ENCODE results near the gene OSMR.
"Not testable (repeated sequence)": the region's sequence is repeated elsewhere in the genome, so short reads cannot be mapped to it uniquely, and the experiment has no call there.

The OSMR gene

GRCh38 chr5:38831909-38832308 lies 13.9 kb upstream of the OSMR start:
- no peak for DNase-seq

DNA sequence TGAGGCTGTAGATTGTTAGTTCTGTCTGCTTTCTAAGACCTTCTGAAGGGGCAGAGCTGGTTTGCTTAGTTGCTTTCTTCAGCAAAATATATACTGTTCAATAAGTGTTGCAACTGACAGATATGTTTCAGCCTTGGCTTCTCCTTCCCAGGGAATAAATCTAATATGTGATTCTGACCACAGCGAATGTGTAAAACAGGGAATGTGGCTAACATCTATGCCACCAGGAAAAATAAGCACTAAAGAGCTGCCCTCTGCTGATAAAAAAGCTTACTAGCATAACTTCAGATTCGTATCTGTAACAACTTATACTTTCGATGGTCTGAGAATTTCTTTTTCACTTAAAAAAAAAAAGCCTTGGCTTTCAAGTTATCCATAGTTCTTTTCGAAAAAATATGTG lies 13.0 kb upstream of the OSMR start:
- DNase-seq: no peak

- no peak for DNase-seq
Measured at GRCh38 chr5:38835887-38836286, 9.9 kb upstream of the OSMR start.

DNA sequence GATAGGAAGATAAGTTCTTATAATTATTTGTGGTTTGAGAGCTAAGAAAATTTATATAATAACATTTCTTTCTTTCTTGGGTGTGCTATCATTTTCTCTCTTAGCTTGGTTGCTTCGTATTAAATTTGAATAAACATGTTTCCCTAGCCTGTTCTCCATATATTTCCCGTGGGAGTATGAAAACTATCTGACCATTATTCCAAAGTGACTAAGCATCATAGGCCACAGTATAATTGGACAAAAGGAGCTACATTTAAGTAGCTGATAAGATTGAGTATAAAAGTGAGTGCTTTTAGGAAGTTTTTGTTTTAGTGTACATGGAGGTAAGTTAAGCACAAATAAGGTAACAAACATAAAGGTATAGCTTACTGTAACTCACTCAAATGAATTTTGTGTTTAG lies 8.4 kb upstream of the OSMR start:
- DNase-seq: no peak

DNA sequence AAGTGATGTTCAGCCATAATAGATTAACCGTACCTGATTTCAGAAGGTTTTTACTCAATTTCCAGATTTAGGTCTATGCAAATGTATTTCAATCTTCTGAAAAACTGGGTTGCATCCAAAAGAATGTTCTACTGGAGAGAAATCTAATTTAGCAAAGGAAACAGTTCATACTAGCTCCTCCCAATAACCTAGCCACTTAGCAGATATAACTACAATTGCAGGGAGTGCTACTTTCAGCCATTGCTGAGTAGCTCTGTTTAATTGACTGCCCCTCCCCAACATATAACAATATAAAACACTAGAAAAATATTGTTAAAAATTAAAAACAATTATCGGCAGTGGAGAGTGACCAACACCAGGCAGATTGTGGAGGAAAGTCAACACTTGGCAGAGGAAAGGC lies 7.9 kb upstream of the OSMR start:
- DNase-seq: no peak

DNA sequence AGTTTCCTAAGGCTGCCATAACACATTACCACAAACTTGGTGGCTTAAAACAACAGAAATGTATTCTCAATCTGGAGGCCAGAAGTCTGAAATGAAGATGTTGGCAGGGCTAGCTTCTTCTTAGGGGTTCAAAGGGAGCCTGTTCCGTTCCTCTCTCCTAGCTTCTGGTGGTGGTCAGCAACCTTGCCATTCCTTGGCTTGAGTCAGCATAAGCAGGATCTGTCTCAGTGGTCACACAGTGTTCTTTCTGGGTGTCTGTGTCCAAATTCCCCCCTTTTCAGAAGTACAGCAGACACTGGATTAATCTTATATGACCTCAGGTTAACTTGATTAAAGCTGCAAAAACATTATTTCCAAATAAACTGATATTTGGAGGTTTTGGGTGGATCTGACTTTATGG lies 2.1 kb upstream of the OSMR start:
- DNase-seq: no peak

DNA sequence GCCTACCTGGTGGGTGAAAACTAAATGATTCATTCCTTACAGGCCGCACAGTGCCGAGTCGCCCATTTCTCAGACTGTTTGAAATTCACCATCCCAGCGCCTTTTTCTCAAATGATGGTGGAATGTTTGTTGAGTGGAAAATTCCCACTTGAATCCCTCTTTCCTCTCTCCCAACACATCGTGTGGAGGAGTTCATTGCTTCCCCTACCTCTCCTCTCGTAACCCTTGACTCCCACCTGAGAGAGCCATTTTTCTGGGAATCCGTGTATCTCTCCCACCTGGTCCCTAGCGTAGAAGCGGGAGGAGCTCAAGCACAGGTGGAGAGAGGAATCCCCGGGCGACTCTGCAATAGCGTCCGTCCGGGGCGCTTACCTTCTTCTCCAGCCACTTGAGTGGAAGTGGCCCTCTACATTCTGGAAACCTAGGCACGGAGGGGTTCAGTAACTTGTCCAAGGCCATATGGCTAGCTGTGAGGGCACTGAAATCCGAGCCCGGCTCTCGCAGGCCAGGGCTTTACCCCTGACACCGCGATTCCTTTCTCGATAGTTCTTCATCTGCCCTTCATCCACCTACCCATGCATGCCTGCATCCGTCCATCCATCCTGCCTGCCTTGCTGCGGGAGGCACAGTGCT lies 683 bp downstream of the OSMR start:
- no peak for DNase-seq

GRCh38 chr5:38847559-38848347 lies 1.9 kb downstream of the OSMR start:
- DNase-seq: no peak

GRCh38 chr5:38848637-38849036 lies 2.8 kb downstream of the OSMR start:
- DNase-seq: no peak

DNA sequence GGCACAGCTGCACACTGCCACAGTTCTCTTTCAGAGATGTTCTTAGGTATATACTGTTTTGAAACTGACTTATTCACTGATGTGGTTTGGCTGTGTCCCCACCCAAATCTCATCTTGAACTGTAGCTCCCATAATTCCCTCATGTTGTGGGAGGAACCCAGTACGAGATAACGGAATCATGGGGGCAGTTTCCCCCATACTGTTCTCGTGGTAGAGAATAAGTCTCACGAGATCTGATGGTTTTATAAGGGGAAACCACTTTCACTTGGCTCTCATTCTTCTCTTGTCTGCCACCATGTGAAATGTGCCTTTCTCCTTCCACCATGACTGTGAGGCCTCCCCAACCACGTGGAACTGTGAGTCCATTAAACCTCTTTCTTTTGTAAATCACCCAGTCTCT lies 5.8 kb downstream of the OSMR start:
- DNase-seq: not testable (repeated sequence)

DNA sequence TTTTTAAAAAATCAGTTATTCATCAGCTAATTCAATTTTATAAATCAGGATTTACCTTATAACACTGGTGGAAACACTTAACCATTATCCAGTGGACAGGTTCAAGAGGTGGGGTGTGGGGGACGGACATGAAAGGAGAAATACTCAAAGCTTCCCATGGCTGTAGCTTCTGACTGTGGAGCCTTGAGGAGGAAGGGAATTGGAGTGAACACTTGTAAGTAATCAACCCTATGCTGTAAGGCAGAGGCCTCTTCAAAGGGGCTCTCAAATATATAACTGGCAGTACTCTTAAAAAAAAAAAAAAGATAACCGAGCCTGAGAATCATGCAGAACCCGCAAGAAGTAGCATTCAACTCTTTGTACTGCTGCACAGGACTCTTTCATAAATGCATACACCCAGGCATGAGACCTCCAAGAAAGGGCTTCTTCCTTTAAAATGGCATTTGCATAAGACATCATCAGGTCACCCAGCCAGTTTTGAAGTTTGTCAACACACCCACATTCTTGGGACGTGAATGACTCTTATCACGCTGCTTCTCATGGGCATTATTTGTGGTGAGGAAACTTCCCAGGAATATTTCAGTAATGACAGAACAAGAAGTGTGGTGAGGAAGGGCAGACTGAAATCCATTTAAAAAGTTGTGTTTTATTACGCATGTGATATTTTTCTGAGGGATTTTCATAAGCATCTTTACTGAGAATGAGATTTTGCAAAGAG lies 8.1 kb downstream of the OSMR start:
- DNase-seq: peak; percentile 40

DNA sequence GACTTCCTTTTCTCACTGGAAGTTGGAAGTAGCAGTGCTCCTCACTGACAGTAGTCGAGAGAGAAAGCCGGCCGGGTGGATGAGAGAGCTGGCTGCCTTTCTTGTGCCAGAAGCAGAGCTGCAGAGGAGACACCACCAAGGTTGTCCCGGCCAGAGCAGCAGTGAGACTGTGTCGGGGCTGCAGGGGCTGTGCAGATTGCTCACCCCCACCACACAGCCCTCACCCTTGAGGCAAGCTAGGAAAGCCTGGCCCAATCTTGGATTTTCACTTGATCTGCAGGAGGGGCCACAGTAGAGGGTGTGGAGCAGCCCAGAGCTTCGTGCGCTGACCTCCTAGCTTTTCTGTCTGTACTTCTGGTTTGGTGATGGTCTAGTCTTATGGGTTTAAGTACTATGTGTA lies 9.1 kb downstream of the OSMR start:
- DNase-seq: no peak

DNA sequence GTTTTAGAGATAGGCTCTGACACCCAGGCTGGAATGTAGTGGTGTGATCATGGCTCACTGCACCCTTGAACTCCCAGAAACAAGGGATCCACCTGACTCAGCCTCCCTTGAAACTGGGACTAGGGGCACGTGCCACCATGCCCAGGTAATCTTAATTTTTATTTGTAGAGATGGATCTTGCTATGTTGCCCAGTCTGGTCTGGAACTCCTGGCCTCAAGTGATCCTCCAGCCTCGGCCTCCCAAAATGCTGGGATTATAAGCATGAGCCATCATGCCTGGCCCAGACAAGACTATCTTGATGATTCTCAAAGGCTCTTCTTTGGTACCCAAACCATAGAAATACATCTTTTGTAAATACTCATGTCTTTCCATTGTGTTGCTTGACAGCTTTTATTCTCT lies 10.8 kb downstream of the OSMR start:
- DNase-seq: no peak

- no peak for DNase-seq
Measured at GRCh38 chr5:38858839-38859238, 13.0 kb downstream of the OSMR start.

DNA sequence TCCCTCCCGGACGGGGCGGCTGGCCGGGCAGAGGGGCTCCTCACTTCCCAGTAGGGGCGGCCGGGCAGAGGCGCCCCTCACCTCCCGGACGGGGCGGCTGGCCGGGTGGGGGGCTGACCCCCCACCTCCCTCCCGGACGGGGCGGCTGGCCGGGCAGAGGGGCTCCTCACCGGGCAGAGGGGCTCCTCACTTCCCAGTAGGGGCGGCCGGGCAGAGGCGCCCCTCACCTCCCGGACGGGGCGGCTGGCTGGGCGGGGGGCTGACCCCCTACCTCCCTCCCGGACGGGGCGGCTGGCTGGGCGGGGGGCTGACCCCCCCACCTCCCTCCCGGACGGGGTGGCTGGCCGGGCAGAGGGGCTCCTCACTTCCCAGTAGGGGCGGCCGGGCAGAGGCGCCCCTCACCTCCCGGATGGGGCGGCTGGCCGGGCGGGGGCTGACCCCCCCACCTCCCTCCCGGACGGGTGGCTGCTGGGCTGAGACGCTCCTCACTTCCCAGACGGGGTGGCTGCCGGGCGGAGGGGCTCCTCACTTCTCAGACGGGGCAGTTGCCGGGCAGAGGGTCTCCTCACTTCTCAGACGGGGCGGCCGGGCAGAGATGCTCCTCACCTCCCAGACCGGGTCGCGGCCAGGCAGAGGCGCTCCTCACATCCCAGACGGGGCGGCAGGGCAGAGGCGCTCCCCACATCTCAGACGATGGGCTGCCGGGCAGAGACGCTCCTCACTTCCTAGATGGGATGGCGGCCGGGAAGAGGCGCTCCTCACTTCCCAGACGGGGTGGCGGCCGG lies 16.4 kb downstream of the OSMR start:
- not testable (repeated sequence) for DNase-seq

GRCh38 chr5:38866362-38867031 lies 20.7 kb downstream of the OSMR start:
- no peak for DNase-seq

DNA sequence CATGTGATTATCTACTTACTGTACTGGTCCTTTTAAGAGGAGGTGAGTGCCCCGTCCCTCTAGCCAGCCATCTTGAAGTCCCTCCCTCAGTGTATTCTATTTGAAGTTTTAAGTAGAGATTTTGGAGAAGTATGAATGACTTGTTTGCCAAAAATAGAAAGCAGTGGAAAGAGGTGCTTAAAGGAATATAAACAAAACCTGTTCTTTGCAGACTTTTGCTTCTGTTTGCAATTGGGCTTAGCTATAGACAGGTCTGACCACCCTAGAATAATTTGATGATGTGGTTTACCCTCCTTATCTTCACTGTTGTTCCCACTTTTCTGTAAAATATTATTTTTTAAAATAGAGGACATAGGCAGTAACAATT lies 21.2 kb downstream of the OSMR start:
- no peak for DNase-seq

DNA sequence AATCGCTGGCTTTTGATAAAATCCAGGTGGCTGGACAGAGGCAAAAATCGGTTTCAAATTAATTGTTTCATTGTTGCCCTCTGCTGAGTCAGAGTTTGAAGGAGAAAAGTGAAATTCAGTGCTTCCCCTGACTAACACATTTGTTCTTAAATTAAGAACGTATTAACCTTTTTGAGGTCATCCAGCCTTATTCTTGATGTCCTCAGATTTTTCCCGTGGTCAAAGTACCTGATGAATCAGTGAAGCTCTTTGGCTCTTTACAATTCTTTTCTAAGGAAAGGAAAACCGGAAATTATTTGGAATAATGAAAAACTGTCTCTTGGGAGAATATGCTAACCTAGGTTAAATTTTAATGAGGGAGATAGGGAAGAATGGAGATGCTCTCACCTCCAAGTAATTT lies 21.6 kb downstream of the OSMR start:
- DNase-seq: no peak

- DNase-seq: no peak
Measured at GRCh38 chr5:38870595-38870994, 24.8 kb downstream of the OSMR start.

GRCh38 chr5:38871058-38871605 lies 25.3 kb downstream of the OSMR start:
- DNase-seq: no peak

GRCh38 chr5:38871790-38872551 lies 26.2 kb downstream of the OSMR start:
- DNase-seq: peak; percentile 70

GRCh38 chr5:38872826-38873225 lies 27.0 kb downstream of the OSMR start:
- no peak for DNase-seq

All from T1000 (cell line).